Measurements from ENCODE around the gene ZSCAN5B. TPM values are rescaled to one million over a fixed set of nuclear protein-coding genes. Genes with fewer than 3 reads are reported as not detected.

The ZSCAN5B gene
- total and polyA plus RNA-seq, 9 of the 15 experiments (the other 6 are each of a cell fraction or from before 2014, with no cell fraction given), result 0.03 to 0.07 TPM; not detected in 7

DNA sequence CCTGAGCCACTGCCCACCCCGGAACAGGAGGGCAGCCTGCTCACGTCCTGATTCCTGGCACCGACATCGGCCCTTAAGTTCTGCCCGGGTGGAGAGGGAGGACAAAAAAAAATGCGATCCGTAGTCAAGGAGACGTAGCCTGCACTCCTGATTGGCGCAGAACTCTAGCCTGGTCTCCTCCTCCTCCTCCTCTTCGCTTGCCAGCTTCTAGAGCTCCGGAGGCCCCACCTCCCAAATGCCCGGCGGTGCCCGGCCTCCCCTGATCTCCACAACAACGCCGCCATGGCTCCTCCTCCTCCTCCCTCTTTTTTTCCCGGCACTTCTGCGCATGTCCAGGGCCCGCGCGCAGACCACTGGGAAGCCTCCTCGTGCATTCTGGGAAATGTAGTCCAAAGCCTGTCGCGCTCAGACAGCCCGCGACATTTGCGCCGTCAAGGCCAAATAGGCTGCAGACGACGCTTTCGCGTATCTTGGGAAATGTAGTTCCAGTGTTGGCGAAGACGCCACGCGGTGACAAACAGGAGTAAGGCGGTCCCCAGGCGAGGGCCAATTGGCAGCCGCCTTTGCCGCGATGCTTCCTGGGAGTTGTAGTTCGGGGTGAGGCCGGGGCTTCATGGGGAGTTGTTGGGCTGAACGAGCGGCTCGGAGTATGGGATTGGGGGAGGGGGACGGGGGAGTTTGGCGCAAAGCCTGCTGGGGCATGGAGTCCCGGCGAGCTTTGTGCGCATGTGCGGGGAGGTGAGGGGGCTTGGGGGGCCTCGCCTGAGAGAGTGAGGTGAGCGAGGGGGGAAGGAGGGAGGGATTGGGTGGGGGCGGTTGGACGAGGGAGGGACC is 56.8 kb downstream of the ZSCAN5B start, which contains the start of gene ZNF444:
Gene ZNF444, plus strand, starts transcription at position 705 of the 834 bp plus-strand sequence. CDS start 5,625 bp downstream, outside the sequence.
- no peaks in the 10 kb centered on the region for H3K9me1 ChIP-seq (ENCODE audit: control insufficient read depth, insufficient read depth, low read length)
- in situ Hi-C loops (cut with MboI) (loop anchor here (25.0 kb wide), 1 partner anchor 978 kb away; the partner anchor contains the start of genes DNAAF3 and TNNI3), intact Hi-C loops (cut with micrococcal nuclease) (loop anchor here (2.0 kb wide), 1 partner anchor 20 kb away; the partner anchor contains the start of gene ZNF787)
- DNase-seq (ENCODE audit: extremely low read depth in 1 of 4, low spot score in 3 of 4), result peak; percentile 95 to 98 (median 96)
- peak within 1 kb of the TSS; percentile 98 for H3K27ac ChIP-seq (ENCODE audit: extremely low read depth, low read depth, low read length)
- H3K4me3 ChIP-seq, result peak within 1 kb of the TSS; percentile 67
- ATAC-seq, result peak; percentile 96
- peak within 1 kb of the TSS; percentile 84 to 99 for H3K9ac ChIP-seq (ENCODE audit: insufficient read depth in 1 of 2, low read depth in 2 of 2, low read length in 2 of 2)
- WGBS (ENCODE audit: insufficient coverage, low coverage, missing lambda C conversion rate), result 0% methylated on average over 42 of the region's 56 CpGs
- peaks cover 3% of the 10 kb centered on the region; the same call in 1 of the 3 replicates for H3K36me3 ChIP-seq (ENCODE audit: control insufficient read depth, insufficient read depth, low read length)
- H4K20me1 ChIP-seq (replicated peaks; ENCODE audit: control insufficient read depth, insufficient read depth, low read length), result no peaks in the 10 kb centered on the region
- BruUV-seq (replicated peaks), result no TSS peak
- H3K4me2 ChIP-seq (ENCODE audit: insufficient read depth, low read length), result peak within 1 kb of the TSS; percentile 91
- H2AFZ ChIP-seq (ENCODE audit: low read depth, low read length), result peak within 1 kb of the TSS; percentile 98
- H3K27me3 ChIP-seq (ENCODE audit: control insufficient read depth in 2 of 2, insufficient read depth in 2 of 2, low read length in 2 of 2), result no peaks in the 10 kb centered on the region
- peaks cover 14 to 18% of the 10 kb centered on the region in 2 experiments for H3K4me1 ChIP-seq (replicated peaks in 1 of 2; ENCODE audit: control insufficient read depth in 2 of 2, insufficient read depth in 2 of 2, low read length in 2 of 2)
- ChIA-PET POLR2A (interaction anchor here (0.6 to 1.1 kb wide), 4 partner anchors 13 to 498 kb away, joined by 3 to 4 read pairs (median 4); partner anchors contain the start of gene ZNF581), CTCF (ENCODE audit: low intra/inter-chr PET ratio) (interaction anchor here (0.6 kb wide), 1 partner anchor 112 kb away, joined by 3 read pairs; no protein-coding TSS in a partner anchor)
- FAIRE-seq, result peak; percentile 98
- no peaks in the 10 kb centered on the region for H3K9me3 ChIP-seq (replicated peaks; ENCODE audit: control insufficient read depth, insufficient read depth, low read depth, low read length)
- H3K79me2 ChIP-seq (ENCODE audit: control insufficient read depth, insufficient read depth, low read length), result peaks cover 41% of the 10 kb centered on the region
- no peak for TF ChIP-seq MAFK (IDR thresholded peaks at IDR 0.05; ENCODE audit: low read length)
- no peak for TF ChIP-seq STAG1 (CRISPR knock-in tag; IDR thresholded peaks at IDR 0.05; ENCODE audit: borderline replicate concordance)
- no peak for TF ChIP-seq BRD4 (IDR thresholded peaks at IDR 0.05)
- TF ChIP-seq ZNF445 (CRISPR knock-in tag; IDR thresholded peaks at IDR 0.05; ENCODE audit: low read depth), result no peak
- peak; percentile 98 for TF ChIP-seq CREB3L1 (IDR thresholded peaks at IDR 0.05; ENCODE audit: borderline replicate concordance, low read depth)
- no peak for TF ChIP-seq CCNT2 (IDR thresholded peaks at IDR 0.05; ENCODE audit: borderline replicate concordance, extremely low read depth, insufficient read length, low read depth, low read length)
- peak; percentile 78; the same call in 1 of the 2 replicates for TF ChIP-seq ZNF583 (CRISPR knock-in tag; IDR thresholded peaks at IDR 0.05)
- no peak for TF ChIP-seq ZNF184 (CRISPR knock-in tag; IDR thresholded peaks at IDR 0.05)
- no peak for TF ChIP-seq HLTF (IDR thresholded peaks at IDR 0.05)
- peak; percentile 71; the same call in 1 of the 2 replicates for TF ChIP-seq ATF1 (CRISPR knock-in tag; IDR thresholded peaks at IDR 0.05)
- peak; percentile 96 for TF ChIP-seq ATF1 (tag; IDR thresholded peaks at IDR 0.05)
- no peak for TF ChIP-seq ZNF12 (CRISPR knock-in tag; IDR thresholded peaks at IDR 0.05)
- peak in 1 of 3 experiments; percentile 76; a peak in 2 of 6 replicates for TF ChIP-seq ZBTB11 (CRISPR knock-in tag; IDR thresholded peaks at IDR 0.05)
- TF ChIP-seq SMARCB1 (IDR thresholded peaks at IDR 0.05; ENCODE audit: insufficient read length, low read depth), result no peak
